HepG2 (cell line): ENCODE measurements around the gene FNDC3B. TPM values are rescaled to one million over a fixed set of nuclear protein-coding genes. Genes with fewer than 3 reads are reported as not detected.

Source experiments
- ATF7-NPFF ChIP-seq: sonication (generic); formaldehyde crosslinking; IDR thresholded peaks from 2 replicates; pipeline ENCODE4 v1.8.1; 2023; ENCODE audit warnings: mild to moderate bottlenecking, low read depth, missing genetic modification reagents, moderate library complexity
- CBFB ChIP-seq: sonication (generic); formaldehyde crosslinking; IDR thresholded peaks from 2 replicates; pipeline ENCODE4 v1.4.0; 2020; ENCODE audit warnings: missing genetic modification reagents
- CREM ChIP-seq, 2 experiments: sonication (generic) in 1 of 2; formaldehyde crosslinking in 1 of 2; IDR thresholded peaks; 2 replicates each; pipeline versions ENCODE4 v1.4.0 to v1.6.1; 2016 to 2020; ENCODE audit warnings: antibody characterized with exemption in 1 of 2, mild to moderate bottlenecking in 1 of 2, missing genetic modification reagents in 1 of 2
- DBP ChIP-seq: sonication (generic); formaldehyde crosslinking; IDR thresholded peaks from 2 replicates; pipeline ENCODE4 v1.4.0; 2020; ENCODE audit warnings: missing genetic modification reagents; ENCODE audit errors: not compliant biosample characterization
- HDAC1 ChIP-seq: sonication (generic); formaldehyde crosslinking; IDR thresholded peaks from 2 replicates; pipeline ENCODE4 v1.5.1; 2020; ENCODE audit warnings: mild to moderate bottlenecking, missing genetic modification reagents
- KLF11 ChIP-seq: IDR thresholded peaks from 2 replicates; pipeline ENCODE4 v1.6.1; 2016; ENCODE audit warnings: missing compliant biosample characterization
- MEF2D ChIP-seq: sonication (generic); formaldehyde crosslinking; IDR thresholded peaks from 2 replicates; pipeline ENCODE4 v1.5.1; 2020; ENCODE audit warnings: mild to moderate bottlenecking, missing genetic modification reagents
- STAT5B ChIP-seq: sonication (generic); formaldehyde crosslinking; IDR thresholded peaks from 2 replicates; pipeline ENCODE4 v1.4.0; 2020; ENCODE audit warnings: missing genetic modification reagents
- ZNF460 ChIP-seq: sonication (generic); formaldehyde crosslinking; IDR thresholded peaks from 2 replicates; pipeline ENCODE4 v1.5.1; 2020; ENCODE audit warnings: missing genetic modification reagents, mild to moderate bottlenecking, borderline replicate concordance
- ZNF776 ChIP-seq: sonication (generic); formaldehyde crosslinking; IDR thresholded peaks from 2 replicates; pipeline ENCODE4 v1.4.0; 2020; ENCODE audit warnings: mild to moderate bottlenecking, missing genetic modification reagents
- polyA plus RNA-seq, 8 experiments: library from polyadenylated mRNA; depleted of rRNA in 3 of 8; stranded (reverse) in 7 of 8; unstranded in 1 of 8; fragments of >200 nt; fragmentation: Illumina TruSeq in 4 of 8; extraction: Trizol in 4 of 8; gene quantifications; 2 replicates each; pipeline versions ENCODE4 v1.2.1 to v1.2.3, GENCODE V29; 2011 to 2016; ENCODE audit warnings: low read depth in 4 of 8, missing spikeins in 1 of 8, mixed read lengths in 1 of 8; ENCODE audit not compliant: insufficient read depth in 1 of 8
- total RNA-seq, 5 experiments: library from RNA; depleted of rRNA; stranded (reverse); fragments of >200 nt; fragmentation: Illumina TruSeq; extraction: Trizol; gene quantifications; 2 replicates each; pipeline ENCODE4 v1.2.3, GENCODE V29; 2016; ENCODE audit warnings: low read depth in 1 of 5
- TF ChIP-seq, protein P1 (sequence below): sonication (generic); formaldehyde crosslinking; IDR thresholded peaks from 2 replicates; pipeline ENCODE4 v1.9.0; 2021; ENCODE audit warnings: mild to moderate bottlenecking, missing genetic modification reagents
- TF ChIP-seq, protein P2 (sequence below): sonication (generic); formaldehyde crosslinking; conservative IDR thresholded peaks from 2 replicates; pipeline ENCODE4 v1.8.1; 2023; ENCODE audit warnings: missing genetic modification reagents
- TF ChIP-seq, protein P3 (sequence below): sonication (generic); formaldehyde crosslinking; IDR thresholded peaks from 2 replicates; pipeline ENCODE4 v1.8.1; 2023; ENCODE audit warnings: missing genetic modification reagents, inconsistent platforms, borderline replicate concordance
- TF ChIP-seq, protein P4 (sequence below): sonication (generic); formaldehyde crosslinking; IDR thresholded peaks from 2 replicates; pipeline ENCODE4 v1.4.0; 2020; ENCODE audit warnings: missing genetic modification reagents, borderline replicate concordance

The FNDC3B gene
- total and polyA plus RNA-seq, 2 of the 13 experiments (the other 11 are each of a cell fraction or from before 2014, with no cell fraction given): 74.8 to 103 TPM

DNA sequence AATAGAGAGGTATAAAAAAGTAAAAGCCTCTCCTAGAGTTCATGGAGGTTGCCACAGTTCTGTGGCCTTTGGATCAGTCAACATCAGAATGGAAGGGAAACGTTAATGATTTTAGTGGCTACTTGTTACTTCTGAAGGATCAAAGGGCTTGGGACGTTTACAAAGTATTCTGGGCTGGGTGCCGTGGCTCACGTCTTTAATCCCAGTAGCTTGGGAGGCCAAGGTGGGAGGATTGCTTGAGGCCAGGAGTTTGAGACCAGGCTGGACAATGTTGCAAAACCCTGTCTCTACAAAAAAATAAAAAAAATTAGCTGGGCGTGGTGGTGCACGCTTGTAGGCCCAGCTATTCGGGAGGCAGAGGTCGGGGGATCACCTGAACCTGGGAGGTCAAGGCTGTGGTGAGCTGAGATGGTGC lies 44.6 kb downstream of the FNDC3B start (continued):
- TF ChIP-seq, protein P1, sequence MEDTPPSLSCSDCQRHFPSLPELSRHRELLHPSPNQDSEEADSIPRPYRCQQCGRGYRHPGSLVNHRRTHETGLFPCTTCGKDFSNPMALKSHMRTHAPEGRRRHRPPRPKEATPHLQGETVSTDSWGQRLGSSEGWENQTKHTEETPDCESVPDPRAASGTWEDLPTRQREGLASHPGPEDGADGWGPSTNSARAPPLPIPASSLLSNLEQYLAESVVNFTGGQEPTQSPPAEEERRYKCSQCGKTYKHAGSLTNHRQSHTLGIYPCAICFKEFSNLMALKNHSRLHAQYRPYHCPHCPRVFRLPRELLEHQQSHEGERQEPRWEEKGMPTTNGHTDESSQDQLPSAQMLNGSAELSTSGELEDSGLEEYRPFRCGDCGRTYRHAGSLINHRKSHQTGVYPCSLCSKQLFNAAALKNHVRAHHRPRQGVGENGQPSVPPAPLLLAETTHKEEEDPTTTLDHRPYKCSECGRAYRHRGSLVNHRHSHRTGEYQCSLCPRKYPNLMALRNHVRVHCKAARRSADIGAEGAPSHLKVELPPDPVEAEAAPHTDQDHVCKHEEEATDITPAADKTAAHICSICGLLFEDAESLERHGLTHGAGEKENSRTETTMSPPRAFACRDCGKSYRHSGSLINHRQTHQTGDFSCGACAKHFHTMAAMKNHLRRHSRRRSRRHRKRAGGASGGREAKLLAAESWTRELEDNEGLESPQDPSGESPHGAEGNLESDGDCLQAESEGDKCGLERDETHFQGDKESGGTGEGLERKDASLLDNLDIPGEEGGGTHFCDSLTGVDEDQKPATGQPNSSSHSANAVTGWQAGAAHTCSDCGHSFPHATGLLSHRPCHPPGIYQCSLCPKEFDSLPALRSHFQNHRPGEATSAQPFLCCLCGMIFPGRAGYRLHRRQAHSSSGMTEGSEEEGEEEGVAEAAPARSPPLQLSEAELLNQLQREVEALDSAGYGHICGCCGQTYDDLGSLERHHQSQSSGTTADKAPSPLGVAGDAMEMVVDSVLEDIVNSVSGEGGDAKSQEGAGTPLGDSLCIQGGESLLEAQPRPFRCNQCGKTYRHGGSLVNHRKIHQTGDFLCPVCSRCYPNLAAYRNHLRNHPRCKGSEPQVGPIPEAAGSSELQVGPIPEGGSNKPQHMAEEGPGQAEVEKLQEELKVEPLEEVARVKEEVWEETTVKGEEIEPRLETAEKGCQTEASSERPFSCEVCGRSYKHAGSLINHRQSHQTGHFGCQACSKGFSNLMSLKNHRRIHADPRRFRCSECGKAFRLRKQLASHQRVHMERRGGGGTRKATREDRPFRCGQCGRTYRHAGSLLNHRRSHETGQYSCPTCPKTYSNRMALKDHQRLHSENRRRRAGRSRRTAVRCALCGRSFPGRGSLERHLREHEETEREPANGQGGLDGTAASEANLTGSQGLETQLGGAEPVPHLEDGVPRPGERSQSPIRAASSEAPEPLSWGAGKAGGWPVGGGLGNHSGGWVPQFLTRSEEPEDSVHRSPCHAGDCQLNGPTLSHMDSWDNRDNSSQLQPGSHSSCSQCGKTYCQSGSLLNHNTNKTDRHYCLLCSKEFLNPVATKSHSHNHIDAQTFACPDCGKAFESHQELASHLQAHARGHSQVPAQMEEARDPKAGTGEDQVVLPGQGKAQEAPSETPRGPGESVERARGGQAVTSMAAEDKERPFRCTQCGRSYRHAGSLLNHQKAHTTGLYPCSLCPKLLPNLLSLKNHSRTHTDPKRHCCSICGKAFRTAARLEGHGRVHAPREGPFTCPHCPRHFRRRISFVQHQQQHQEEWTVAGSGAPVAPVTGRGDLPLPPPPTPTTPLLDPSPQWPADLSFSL (CRISPR knock-in tag): peak; percentile 73
- no peak for TF ChIP-seq DBP
- TF ChIP-seq CREM (IDR thresholded peaks at IDR 0.05): peak; percentile 83
- no peak for TF ChIP-seq CREM (CRISPR knock-in tag; IDR thresholded peaks at IDR 0.05)
- TF ChIP-seq CBFB (CRISPR knock-in tag): no peak
- TF ChIP-seq ZNF460 (CRISPR knock-in tag): peak; percentile 95
- TF ChIP-seq KLF11 (CRISPR knock-in tag): no peak
- no peak for TF ChIP-seq STAT5B
- TF ChIP-seq ZNF776 (CRISPR knock-in tag): no peak
- TF ChIP-seq, protein P2, sequence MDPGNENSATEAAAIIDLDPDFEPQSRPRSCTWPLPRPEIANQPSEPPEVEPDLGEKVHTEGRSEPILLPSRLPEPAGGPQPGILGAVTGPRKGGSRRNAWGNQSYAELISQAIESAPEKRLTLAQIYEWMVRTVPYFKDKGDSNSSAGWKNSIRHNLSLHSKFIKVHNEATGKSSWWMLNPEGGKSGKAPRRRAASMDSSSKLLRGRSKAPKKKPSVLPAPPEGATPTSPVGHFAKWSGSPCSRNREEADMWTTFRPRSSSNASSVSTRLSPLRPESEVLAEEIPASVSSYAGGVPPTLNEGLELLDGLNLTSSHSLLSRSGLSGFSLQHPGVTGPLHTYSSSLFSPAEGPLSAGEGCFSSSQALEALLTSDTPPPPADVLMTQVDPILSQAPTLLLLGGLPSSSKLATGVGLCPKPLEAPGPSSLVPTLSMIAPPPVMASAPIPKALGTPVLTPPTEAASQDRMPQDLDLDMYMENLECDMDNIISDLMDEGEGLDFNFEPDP (CRISPR knock-in tag): no peak
- TF ChIP-seq MEF2D (CRISPR knock-in tag): 0 out of 2 replicates have a peak, but pooled peaks have one; percentile 44
- no peak for TF ChIP-seq ATF7-NPFF (CRISPR knock-in tag)
- TF ChIP-seq, protein P3, sequence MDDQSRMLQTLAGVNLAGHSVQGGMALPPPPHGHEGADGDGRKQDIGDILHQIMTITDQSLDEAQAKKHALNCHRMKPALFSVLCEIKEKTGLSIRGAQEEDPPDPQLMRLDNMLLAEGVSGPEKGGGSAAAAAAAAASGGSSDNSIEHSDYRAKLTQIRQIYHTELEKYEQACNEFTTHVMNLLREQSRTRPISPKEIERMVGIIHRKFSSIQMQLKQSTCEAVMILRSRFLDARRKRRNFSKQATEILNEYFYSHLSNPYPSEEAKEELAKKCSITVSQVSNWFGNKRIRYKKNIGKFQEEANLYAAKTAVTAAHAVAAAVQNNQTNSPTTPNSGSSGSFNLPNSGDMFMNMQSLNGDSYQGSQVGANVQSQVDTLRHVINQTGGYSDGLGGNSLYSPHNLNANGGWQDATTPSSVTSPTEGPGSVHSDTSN (CRISPR knock-in tag): no peak
- TF ChIP-seq HDAC1 (CRISPR knock-in tag): peak; percentile 83
- TF ChIP-seq, protein P4, sequence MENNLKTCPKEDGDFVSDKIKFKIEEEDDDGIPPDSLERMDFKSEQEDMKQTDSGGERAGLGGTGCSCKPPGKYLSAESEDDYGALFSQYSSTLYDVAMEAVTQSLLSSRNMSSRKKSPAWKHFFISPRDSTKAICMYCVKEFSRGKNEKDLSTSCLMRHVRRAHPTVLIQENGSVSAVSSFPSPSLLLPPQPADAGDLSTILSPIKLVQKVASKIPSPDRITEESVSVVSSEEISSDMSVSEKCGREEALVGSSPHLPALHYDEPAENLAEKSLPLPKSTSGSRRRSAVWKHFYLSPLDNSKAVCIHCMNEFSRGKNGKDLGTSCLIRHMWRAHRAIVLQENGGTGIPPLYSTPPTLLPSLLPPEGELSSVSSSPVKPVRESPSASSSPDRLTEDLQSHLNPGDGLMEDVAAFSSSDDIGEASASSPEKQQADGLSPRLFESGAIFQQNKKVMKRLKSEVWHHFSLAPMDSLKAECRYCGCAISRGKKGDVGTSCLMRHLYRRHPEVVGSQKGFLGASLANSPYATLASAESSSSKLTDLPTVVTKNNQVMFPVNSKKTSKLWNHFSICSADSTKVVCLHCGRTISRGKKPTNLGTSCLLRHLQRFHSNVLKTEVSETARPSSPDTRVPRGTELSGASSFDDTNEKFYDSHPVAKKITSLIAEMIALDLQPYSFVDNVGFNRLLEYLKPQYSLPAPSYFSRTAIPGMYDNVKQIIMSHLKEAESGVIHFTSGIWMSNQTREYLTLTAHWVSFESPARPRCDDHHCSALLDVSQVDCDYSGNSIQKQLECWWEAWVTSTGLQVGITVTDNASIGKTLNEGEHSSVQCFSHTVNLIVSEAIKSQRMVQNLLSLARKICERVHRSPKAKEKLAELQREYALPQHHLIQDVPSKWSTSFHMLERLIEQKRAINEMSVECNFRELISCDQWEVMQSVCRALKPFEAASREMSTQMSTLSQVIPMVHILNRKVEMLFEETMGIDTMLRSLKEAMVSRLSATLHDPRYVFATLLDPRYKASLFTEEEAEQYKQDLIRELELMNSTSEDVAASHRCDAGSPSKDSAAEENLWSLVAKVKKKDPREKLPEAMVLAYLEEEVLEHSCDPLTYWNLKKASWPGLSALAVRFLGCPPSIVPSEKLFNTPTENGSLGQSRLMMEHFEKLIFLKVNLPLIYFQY (CRISPR knock-in tag): no peak; the same call in 1 of the 2 replicates
